ENCODE measurements around the gene POLE. TPM values are rescaled to one million over a fixed set of nuclear protein-coding genes. Genes with fewer than 3 reads are reported as not detected.

Gene POLE
- total and polyA plus RNA-seq, 10 of the 15 experiments (the other 5 are each of a cell fraction or from before 2014, with no cell fraction given): 2.3 to 103 (median 37.1) TPM

- FAIRE-seq (no peak), DNase-seq (ENCODE audit: low read depth, low spot score) (no peak), ATAC-seq (no peak)
Measured at GRCh38 chr12:132695431-132695830, 8.3 kb upstream of the POLE start.

More at GRCh38 chr12:132695431-132695830, 8.3 kb upstream of the POLE start:
- Histone ChIP-seq H3K4me3 (no peak overlapping the region), H3K9me3 (replicated peaks; ENCODE audit: control insufficient read depth, insufficient read depth, low read length) (peaks cover 2% of the 10 kb centered on the region; the same call in 1 of the 3 replicates), H3K4me2 (ENCODE audit: control insufficient read depth, insufficient read depth) (no peak overlapping the region), H3K27ac (ENCODE audit: control insufficient read depth, insufficient read depth) (no peak overlapping the region), H3K9ac (ENCODE audit: control insufficient read depth, insufficient read depth, low read length) (no peak overlapping the region), H3K79me2 (ENCODE audit: control insufficient read depth, insufficient read depth, low read length) (peaks cover 2% of the 10 kb centered on the region; the same call in 1 of the 2 replicates), H2AFZ (ENCODE audit: control insufficient read depth, low read depth, low read length) (no peak overlapping the region), H4K20me1 (ENCODE audit: control insufficient read depth, insufficient read depth) (no peaks in the 10 kb centered on the region), H3K27me3 (replicated peaks in 1 of 2; ENCODE audit: control insufficient read depth in 2 of 2, insufficient read depth in 2 of 2, low read length in 1 of 2) (no peaks in the 10 kb centered on the region), H3K4me1 (ENCODE audit: control insufficient read depth, insufficient read depth, low read length) (peaks cover 7% of the 10 kb centered on the region; the same call in 1 of the 2 replicates), H3K36me3 (ENCODE audit: control insufficient read depth in 2 of 2, insufficient read depth in 2 of 2, low read length in 1 of 2) (peaks cover 5 to 6% of the 10 kb centered on the region in 2 experiments; a peak in 3 of 4 replicates)
- BruUV-seq (replicated peaks): TSS peak; percentile 35
- in situ Hi-C loops (cut with MboI): no loop called here
- ChIA-PET CTCF (no interaction called here), RAD21 (ENCODE audit: unreplicated experiment) (no interaction called here), POLR2A (no interaction called here), SMC1A (ENCODE audit: uncharacterized antibody, unreplicated experiment) (interaction anchor here (1.6 kb wide), 1 partner anchor 14 kb away, joined by 4 read pairs; the partner anchor contains the start of gene PGAM5)
- WGBS (ENCODE audit: insufficient coverage, insufficient replicate concordance, low lambda C conversion rate, missing lambda C conversion rate): 98% methylated on average over 12 of the region's 12 CpGs
- no peak for TF ChIP-seq ATF2 (IDR thresholded peaks at IDR 0.05; ENCODE audit: low read length)
- no peak for TF ChIP-seq RBBP5 (conservative IDR thresholded peaks at IDR 0.05)
- no peak for TF ChIP-seq NFYA (IDR thresholded peaks at IDR 0.05; ENCODE audit: borderline replicate concordance, low read depth, low read length)
- no peak for TF ChIP-seq ZBTB4 (CRISPR knock-in tag; IDR thresholded peaks at IDR 0.05)
- no peak for TF ChIP-seq NKRF (conservative IDR thresholded peaks at IDR 0.05)
- no peak for TF ChIP-seq KLF5 (IDR thresholded peaks at IDR 0.05; ENCODE audit: partially characterized antibody)
- TF ChIP-seq KDM1A (IDR thresholded peaks at IDR 0.05; ENCODE audit: borderline replicate concordance): no peak
- no peak for TF ChIP-seq GATAD2B (conservative IDR thresholded peaks at IDR 0.05; ENCODE audit: low read depth)
- TF ChIP-seq CBX5 (IDR thresholded peaks at IDR 0.05; ENCODE audit: low read depth): no peak
- no peak for TF ChIP-seq SRF (IDR thresholded peaks at IDR 0.05; ENCODE audit: low read depth in 2 of 2, low read length in 2 of 2)
- TF ChIP-seq HSF1 (IDR thresholded peaks at IDR 0.05; ENCODE audit: low read depth, low read length): no peak
- TF ChIP-seq SP1 (IDR thresholded peaks at IDR 0.05; ENCODE audit: low read depth, low read length): no peak
- intact Hi-C loops (cut with micrococcal nuclease; ENCODE audit: unreplicated experiment): no loop called here

All from GM12878 (cell line).